ENCODE data around the gene RNF121.

The RNF121 gene

DNA sequence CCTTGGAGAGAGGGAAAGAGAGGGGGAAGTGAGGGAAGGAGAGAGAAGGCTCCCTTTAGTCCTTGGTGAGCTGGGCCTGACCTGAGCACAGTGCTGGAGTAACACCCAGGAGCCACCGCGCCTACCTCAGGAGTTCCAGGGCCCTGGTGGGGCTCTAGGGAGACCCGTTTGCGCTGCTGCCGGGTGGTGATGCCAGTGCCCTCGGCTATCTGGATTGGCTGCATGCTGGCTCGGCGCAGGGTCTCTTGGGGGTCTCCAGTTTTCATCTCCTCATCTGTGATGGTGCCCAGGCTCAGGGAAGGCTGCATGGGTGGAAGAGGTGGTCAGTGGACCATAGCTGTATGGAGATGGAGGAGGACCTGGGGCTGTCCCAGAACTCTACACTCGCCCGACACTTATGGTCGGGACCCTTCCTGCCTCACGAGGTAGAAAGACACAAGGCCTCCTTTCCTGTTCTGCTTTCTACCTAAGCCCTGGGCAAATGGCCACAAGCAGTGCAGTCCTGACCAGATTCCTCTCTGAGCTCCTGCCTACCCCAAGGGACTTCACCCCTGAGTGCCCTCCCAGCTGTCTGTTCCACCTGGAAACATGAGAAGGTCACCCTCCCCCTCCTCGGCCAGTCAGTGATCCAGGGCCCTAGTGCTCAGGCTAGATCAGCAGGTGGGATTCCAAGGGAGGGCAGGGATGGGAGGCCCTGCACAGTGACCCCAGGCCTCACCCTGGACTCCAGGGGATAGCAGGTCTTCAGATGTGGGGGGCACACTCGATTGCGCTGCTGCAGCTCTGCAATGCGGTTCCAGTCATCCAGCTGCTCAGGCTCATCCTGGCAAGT lies 75.9 kb downstream of the RNF121 start:
- H3K27me3 Mint-ChIP-seq (ENCODE audit: low read depth) = no peaks in the 10 kb centered on the region
- TF ChIP-seq, protein P1, sequence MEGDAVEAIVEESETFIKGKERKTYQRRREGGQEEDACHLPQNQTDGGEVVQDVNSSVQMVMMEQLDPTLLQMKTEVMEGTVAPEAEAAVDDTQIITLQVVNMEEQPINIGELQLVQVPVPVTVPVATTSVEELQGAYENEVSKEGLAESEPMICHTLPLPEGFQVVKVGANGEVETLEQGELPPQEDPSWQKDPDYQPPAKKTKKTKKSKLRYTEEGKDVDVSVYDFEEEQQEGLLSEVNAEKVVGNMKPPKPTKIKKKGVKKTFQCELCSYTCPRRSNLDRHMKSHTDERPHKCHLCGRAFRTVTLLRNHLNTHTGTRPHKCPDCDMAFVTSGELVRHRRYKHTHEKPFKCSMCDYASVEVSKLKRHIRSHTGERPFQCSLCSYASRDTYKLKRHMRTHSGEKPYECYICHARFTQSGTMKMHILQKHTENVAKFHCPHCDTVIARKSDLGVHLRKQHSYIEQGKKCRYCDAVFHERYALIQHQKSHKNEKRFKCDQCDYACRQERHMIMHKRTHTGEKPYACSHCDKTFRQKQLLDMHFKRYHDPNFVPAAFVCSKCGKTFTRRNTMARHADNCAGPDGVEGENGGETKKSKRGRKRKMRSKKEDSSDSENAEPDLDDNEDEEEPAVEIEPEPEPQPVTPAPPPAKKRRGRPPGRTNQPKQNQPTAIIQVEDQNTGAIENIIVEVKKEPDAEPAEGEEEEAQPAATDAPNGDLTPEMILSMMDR (IDR thresholded peaks at IDR 0.05; ENCODE audit: unreplicated experiment in 3 of 3) = no peak
- no peaks in the 10 kb centered on the region for H3K9me3 Mint-ChIP-seq
- H3K4me3 Mint-ChIP-seq = no peak overlapping the region
- peaks cover 55% of the 10 kb centered on the region for H3K36me3 Mint-ChIP-seq (ENCODE audit: low read depth)
- H3K4me1 Mint-ChIP-seq = peaks cover 17% of the 10 kb centered on the region
- peak overlapping the region in 1 of 3 experiments; percentile 33 for H3K27ac Mint-ChIP-seq

DNA sequence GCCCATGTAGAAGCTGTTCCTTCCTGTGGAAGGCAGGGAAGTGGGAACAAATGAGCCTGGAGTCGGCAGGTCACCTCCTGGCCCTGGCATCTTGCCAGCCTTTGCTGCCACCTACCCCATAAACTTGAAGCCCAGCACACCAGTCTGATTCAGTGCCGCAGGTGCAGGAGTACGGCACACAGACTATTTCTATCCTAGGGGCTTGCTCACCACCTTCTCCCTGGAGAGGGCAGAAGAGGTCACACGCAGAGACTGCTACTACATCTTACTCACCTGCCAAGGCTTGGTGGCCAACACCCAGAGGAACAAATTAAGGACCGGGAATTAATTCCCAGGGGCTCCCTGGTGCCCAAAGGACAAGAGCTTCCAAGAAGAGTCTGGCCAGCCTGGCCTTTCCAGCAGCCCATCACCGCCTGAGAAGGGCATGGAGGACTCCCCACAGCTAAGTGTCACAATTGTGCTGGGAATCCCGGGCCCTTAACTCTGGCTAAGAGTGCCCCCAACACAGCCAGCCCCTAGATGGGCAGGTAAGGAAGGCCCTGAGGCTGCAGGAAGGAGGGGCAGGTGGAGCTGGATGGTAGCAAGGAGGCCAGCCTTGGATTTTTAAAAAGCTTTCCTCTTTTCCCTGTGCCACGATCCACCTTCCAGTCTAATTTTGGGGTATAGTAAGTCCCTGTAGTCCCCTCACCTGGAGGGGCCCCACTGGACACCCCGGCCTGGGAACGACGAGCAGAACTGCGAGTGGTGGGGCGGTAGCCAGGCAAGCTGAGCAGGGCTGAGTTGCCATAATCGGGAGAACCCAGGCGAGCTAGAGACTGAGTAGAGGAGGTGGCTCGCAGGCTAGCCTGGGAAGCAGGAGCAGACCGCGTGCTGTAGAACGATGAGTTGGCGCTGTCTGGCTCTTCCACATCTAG lies 76.8 kb downstream of the RNF121 start:
- Mint-ChIP-seq H3K4me3 (no peak overlapping the region), H3K4me1 (peaks cover 15% of the 10 kb centered on the region), H3K27me3 (ENCODE audit: low read depth) (no peaks in the 10 kb centered on the region), H3K27ac (peak overlapping the region in 2 of 3 experiments; percentile 24 to 28), H3K36me3 (ENCODE audit: low read depth) (peaks cover 62% of the 10 kb centered on the region), H3K9me3 (no peaks in the 10 kb centered on the region)
- TF ChIP-seq, protein P1 (IDR thresholded peaks at IDR 0.05; ENCODE audit: unreplicated experiment in 3 of 3) = no peak

DNA sequence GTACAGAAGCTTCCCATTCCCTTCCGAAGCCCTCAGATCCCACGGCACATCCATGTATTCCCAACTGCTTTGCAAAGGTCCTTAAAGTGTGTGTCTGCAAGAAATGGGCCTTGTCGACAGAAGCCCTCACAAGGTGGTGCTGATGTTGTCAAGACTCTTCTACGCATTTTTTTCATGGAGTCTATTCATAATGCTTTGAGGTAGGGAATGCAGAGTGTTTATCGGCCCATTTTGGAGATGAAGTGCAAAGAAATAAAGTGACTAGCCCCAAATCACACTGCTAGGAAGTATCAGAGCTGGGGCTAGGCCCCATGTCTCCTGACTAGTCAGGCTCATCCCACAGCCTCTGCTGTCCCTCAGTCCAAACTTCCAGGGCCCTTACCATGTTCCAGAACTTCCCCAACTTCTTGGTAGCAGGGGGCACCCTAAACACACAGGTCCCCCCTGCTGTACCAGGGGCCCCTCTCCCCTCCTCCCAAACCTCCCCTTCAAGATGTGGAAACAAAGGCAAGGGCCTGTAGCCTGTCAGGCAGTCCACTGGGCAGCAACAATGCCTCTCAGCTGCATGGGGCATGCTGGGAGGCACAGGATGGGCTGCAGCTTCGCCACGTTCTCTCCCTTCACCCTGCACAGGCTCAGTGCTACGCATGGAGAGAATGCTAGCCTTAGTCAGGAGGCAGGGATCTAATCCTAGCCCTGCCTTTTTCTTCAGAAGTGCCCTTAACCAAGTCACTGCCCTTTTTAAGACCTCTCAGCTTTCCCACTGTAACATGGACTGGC lies 77.7 kb downstream of the RNF121 start:
- Mint-ChIP-seq H3K27ac (peak overlapping the region in 2 of 3 experiments; percentile 24 to 28), H3K9me3 (no peaks in the 10 kb centered on the region), H3K36me3 (ENCODE audit: low read depth) (peaks cover 64% of the 10 kb centered on the region), H3K4me1 (peaks cover 15% of the 10 kb centered on the region), H3K4me3 (no peak overlapping the region), H3K27me3 (ENCODE audit: low read depth) (no peaks in the 10 kb centered on the region)
- TF ChIP-seq, protein P1 (IDR thresholded peaks at IDR 0.05; ENCODE audit: unreplicated experiment in 3 of 3) = no peak

DNA sequence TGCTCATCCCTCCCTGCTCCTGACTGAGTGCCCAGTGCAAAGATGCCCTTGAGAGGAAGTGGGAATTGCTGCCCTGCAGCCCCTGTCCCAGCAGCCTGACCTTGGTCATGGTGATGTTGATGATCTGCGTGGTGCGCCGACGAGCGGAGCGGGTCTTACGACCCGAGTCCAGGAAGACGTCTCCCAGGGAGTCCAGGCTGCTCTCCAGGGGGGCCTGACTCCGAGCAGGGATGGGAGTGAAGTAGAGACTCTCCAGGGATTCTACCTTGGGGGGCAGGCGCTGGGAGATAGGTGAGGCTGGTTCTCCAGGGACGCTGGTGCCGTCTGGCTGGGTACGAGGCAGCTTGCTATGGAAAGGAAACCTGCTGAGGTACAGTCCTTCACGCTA lies 78.2 kb downstream of the RNF121 start:
- no peak overlapping the region for H3K4me3 Mint-ChIP-seq
- H3K36me3 Mint-ChIP-seq (ENCODE audit: low read depth) = peaks cover 65% of the 10 kb centered on the region
- no peaks in the 10 kb centered on the region for H3K27me3 Mint-ChIP-seq (ENCODE audit: low read depth)
- peaks cover 11% of the 10 kb centered on the region for H3K4me1 Mint-ChIP-seq
- no peaks in the 10 kb centered on the region for H3K9me3 Mint-ChIP-seq
- TF ChIP-seq, protein P1 (IDR thresholded peaks at IDR 0.05; ENCODE audit: unreplicated experiment in 3 of 3) = no peak
- no peak overlapping the region for H3K27ac Mint-ChIP-seq

DNA sequence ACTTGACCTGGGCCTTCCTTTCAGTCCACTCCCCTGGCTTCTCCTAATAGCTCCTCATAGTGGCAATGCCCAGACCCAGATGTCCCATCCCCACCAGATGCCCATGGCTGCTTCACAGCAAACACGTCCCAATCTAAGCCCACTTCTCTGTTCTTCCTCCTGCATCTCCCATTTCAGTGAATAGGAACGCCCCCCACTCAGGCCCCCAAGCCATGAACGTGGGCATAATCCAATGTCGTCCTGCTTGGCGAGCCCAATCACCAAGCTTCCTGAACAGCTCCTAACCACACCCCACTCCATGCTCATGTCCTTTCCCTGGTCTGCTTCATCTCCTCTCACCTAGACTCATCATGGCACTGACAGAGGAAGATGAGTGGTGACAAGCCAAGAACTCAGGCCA lies 78.7 kb downstream of the RNF121 start:
- Mint-ChIP-seq H3K4me3 (no peak overlapping the region), H3K9me3 (no peaks in the 10 kb centered on the region), H3K36me3 (ENCODE audit: low read depth) (peaks cover 62% of the 10 kb centered on the region), H3K27ac (no peak overlapping the region), H3K27me3 (ENCODE audit: low read depth) (no peaks in the 10 kb centered on the region), H3K4me1 (peaks cover 6% of the 10 kb centered on the region)
- TF ChIP-seq, protein P1 (IDR thresholded peaks at IDR 0.05; ENCODE audit: unreplicated experiment in 3 of 3) = no peak
